Endodermal cell (in vitro differentiated cells): ENCODE results near the gene MMP2. TPM values are rescaled to one million over a fixed set of nuclear protein-coding genes. Genes with fewer than 3 reads are reported as not detected.

Experiments used
- DNase-seq: peaks from one replicate; pipeline ENCODE4 v3.0.0-alpha.2; 2017
- H3K27ac ChIP-seq: 2 replicates; pipeline ENCODE4 v1.5.1; 2013; ENCODE audit warnings: mild to moderate bottlenecking, low read depth, low read length, moderate library complexity
- H3K27me3 ChIP-seq: 2 replicates; pipeline ENCODE4 v1.6.1; 2013; ENCODE audit warnings: mild to moderate bottlenecking, low read length, moderate library complexity; ENCODE audit not compliant: insufficient read depth, control insufficient read depth, poor library complexity, severe bottlenecking
- H3K36me3 ChIP-seq: 2 replicates; pipeline ENCODE4 v1.7.0; 2013; ENCODE audit warnings: mild to moderate bottlenecking, low read length, moderate library complexity; ENCODE audit not compliant: control insufficient read depth, insufficient read depth
- H3K4me1 ChIP-seq: one replicate; pipeline ENCODE4 v1.7.0; 2013; ENCODE audit warnings: low read length; ENCODE audit not compliant: control insufficient read depth, insufficient read depth
- H3K4me3 ChIP-seq: 2 replicates; pipeline ENCODE4 v1.5.1; 2013; ENCODE audit warnings: mild to moderate bottlenecking, low read length, moderate library complexity
- H3K9ac ChIP-seq: 2 replicates; pipeline ENCODE4 v1.6.1; 2013; ENCODE audit warnings: mild to moderate bottlenecking, low read length, moderate library complexity; ENCODE audit not compliant: poor library complexity, severe bottlenecking; ENCODE audit errors: extremely low read depth
- H3K9me3 ChIP-seq: 2 replicates; pipeline ENCODE4 v1.6.1; 2013; ENCODE audit warnings: mild to moderate bottlenecking, low read length, moderate library complexity; ENCODE audit not compliant: control insufficient read depth
- H3K27ac Mint-ChIP-seq: 2 replicates; pipeline ENCODE4 v1.8.0; 2020; ENCODE audit warnings: mixed read lengths
- H3K27me3 Mint-ChIP-seq: 2 replicates; pipeline ENCODE4 v1.8.0; 2021; ENCODE audit warnings: mild to moderate bottlenecking, mixed read lengths; ENCODE audit not compliant: insufficient read depth
- H3K36me3 Mint-ChIP-seq: 2 replicates; pipeline ENCODE4 v1.8.0; 2020; ENCODE audit warnings: low read depth, mixed read lengths
- H3K4me1 Mint-ChIP-seq: 2 replicates; pipeline ENCODE4 v1.8.0; 2020; ENCODE audit warnings: mixed read lengths
- H3K4me3 Mint-ChIP-seq: 2 replicates; pipeline ENCODE4 v1.8.0; 2020; ENCODE audit warnings: mild to moderate bottlenecking, moderate library complexity, mixed read lengths
- H3K9me3 Mint-ChIP-seq: 2 replicates; pipeline ENCODE4 v1.8.0; 2020; ENCODE audit warnings: mild to moderate bottlenecking, mixed read lengths
- CTCF ChIP-seq: fragments of 200-600 bp; sonication (generic); conservative IDR thresholded peaks from 2 replicates; pipeline ENCODE4 v1.5.0; 2021; ENCODE audit warnings: antibody characterized with exemption, mild to moderate bottlenecking
- WGBS, 2 experiments: methylation state at CpG; one replicate each; pipeline versions ENCODE4 v1.1.5 to v1.1.7; 2013; ENCODE audit warnings: missing lambda C conversion rate in 2 of 2, mixed read lengths in 1 of 2; ENCODE audit not compliant: insufficient coverage in 1 of 2, insufficient read length in 1 of 2; 5-methylcytosine and 5-hydroxymethylcytosine counted together
- long read RNA-seq, 4 experiments: library from polyadenylated mRNA in 2 of 4; library from RNA in 1 of 4; library from capped mRNA in 1 of 4; stranded (forward) in 3 of 4; unstranded in 1 of 4; transcript quantifications; one replicate each; pipeline ENCODE4 v2.0.0, GENCODE V29; 2020 to 2021; ENCODE audit warnings: inconsistent platforms in 1 of 4
- polyA plus RNA-seq, 2 experiments: library from polyadenylated mRNA; stranded (reverse); fragments of 50-300 nt; gene quantifications; one replicate each; pipeline ENCODE4 v1.2.3, GENCODE V29; 2013
- total RNA-seq, 2 donors: library from RNA; stranded (reverse); fragmentation: NEBNext Ultra II Directional in 1 of 2; extraction: Animal tissue kit (Norgen Biotek cat#: 25700) in 1 of 2; gene quantifications; 2 replicates in 1 of 2; 3 replicates in 1 of 2; pipeline ENCODE4 v1.2.1, GENCODE V29; 2021

The MMP2 gene
- total RNA-seq, result 10 to 100 TPM; 65.0 to 80.4 TPM
- 167 TPM for polyA plus RNA-seq (2013, experiment 1 of 2)
- 179 TPM for polyA plus RNA-seq (2013, experiment 2 of 2)
- long read RNA-seq, experiment 1, transcript MMP2-201 (13 exons, 3,741 nt), result major isoform, 14 of 26 reads
- long read RNA-seq, experiment 1, partial matches to known transcripts, result 3 of 26 reads
- long read RNA-seq, experiment 1, other reads (novel, unspliced or antisense), result 9 of 26 reads
- long read RNA-seq, experiment 2, transcript MMP2-201 (13 exons, 3,741 nt), result major isoform, 102 of 114 reads
- long read RNA-seq, experiment 2, partial matches to known transcripts, result 8 of 114 reads
- long read RNA-seq, experiment 2, other reads (novel, unspliced or antisense), result 4 of 114 reads
- long read RNA-seq, experiment 3, transcript MMP2-201 (13 exons, 3,741 nt), result major isoform, 135 of 152 reads
- long read RNA-seq, experiment 3, partial matches to known transcripts, result 5 of 152 reads
- long read RNA-seq, experiment 3, other reads (novel, unspliced or antisense), result 9 of 152 reads
- long read RNA-seq, experiment 4, partial matches to known transcripts, result 0 of 2 reads
- long read RNA-seq, experiment 4, other reads (novel, unspliced or antisense), result 2 of 2 reads

GRCh38 chr16:55478827-55479429, at the start of gene MMP2:
TSS of gene MMP2 (plus strand) at chr16:55479198. CDS start at chr16:55479480, 282 bp downstream.
- H3K27me3 Mint-ChIP-seq, result peaks cover 36% of the 10 kb centered on the region
- Histone ChIP-seq H3K9ac (peak within 1 kb of the TSS; percentile 41), H3K36me3 (peaks cover 11% of the 10 kb centered on the region), H3K9me3 (no peaks in the 10 kb centered on the region), H3K27me3 (peaks cover 29% of the 10 kb centered on the region), H3K4me1 (no peaks in the 10 kb centered on the region), H3K27ac (peak within 1 kb of the TSS; percentile 74), H3K4me3 (peak within 1 kb of the TSS; percentile 85)
- peaks cover 11% of the 10 kb centered on the region for H3K36me3 Mint-ChIP-seq
- no peak for TF ChIP-seq CTCF
- WGBS, 2 experiments, result 0 to 3% methylated on average over 10 to 45 of the region's 46 CpGs
- peaks cover 30% of the 10 kb centered on the region for H3K4me1 Mint-ChIP-seq
- H3K4me3 Mint-ChIP-seq, result peak within 1 kb of the TSS; percentile 77
- peak within 1 kb of the TSS; percentile 81 for H3K27ac Mint-ChIP-seq
- no peaks in the 10 kb centered on the region for H3K9me3 Mint-ChIP-seq
- peak; percentile 93 for DNase-seq

GRCh38 chr16:55433030-55433429, 46.0 kb upstream of the MMP2 start:
- Histone ChIP-seq H3K9me3 (no peaks in the 10 kb centered on the region), H3K27me3 (no peaks in the 10 kb centered on the region), H3K4me3 (no peak overlapping the region), H3K36me3 (no peaks in the 10 kb centered on the region), H3K9ac (no peak overlapping the region), H3K4me1 (no peaks in the 10 kb centered on the region), H3K27ac (no peak overlapping the region)
- WGBS, 2 experiments, result 85 to 88% methylated on average over 5 of the region's 5 CpGs
- DNase-seq, result no peak
- TF ChIP-seq CTCF, result no peak
- Mint-ChIP-seq H3K4me3 (no peak overlapping the region), H3K27me3 (peaks cover 9% of the 10 kb centered on the region), H3K27ac (no peak overlapping the region), H3K9me3 (no peaks in the 10 kb centered on the region), H3K4me1 (peaks cover 9% of the 10 kb centered on the region), H3K36me3 (no peaks in the 10 kb centered on the region)

- H3K36me3 Mint-ChIP-seq, result no peaks in the 10 kb centered on the region
- peaks cover 9% of the 10 kb centered on the region for H3K27me3 Mint-ChIP-seq
- H3K9me3 ChIP-seq, result no peaks in the 10 kb centered on the region
- TF ChIP-seq CTCF, result no peak
- peaks cover 9% of the 10 kb centered on the region for H3K4me1 Mint-ChIP-seq
- H3K27me3 ChIP-seq, result no peaks in the 10 kb centered on the region
- no peak overlapping the region for H3K9ac ChIP-seq
- H3K4me1 ChIP-seq, result no peaks in the 10 kb centered on the region
- H3K27ac ChIP-seq, result no peak overlapping the region
- H3K9me3 Mint-ChIP-seq, result no peaks in the 10 kb centered on the region
- no peak overlapping the region for H3K4me3 Mint-ChIP-seq
- no peaks in the 10 kb centered on the region for H3K36me3 ChIP-seq
- no peak overlapping the region for H3K27ac Mint-ChIP-seq
- no peak overlapping the region for H3K4me3 ChIP-seq
- no peak for DNase-seq
- WGBS, 2 experiments, result 92 to 100% methylated on average over 3 to 4 of the region's 5 CpGs
Observed at GRCh38 chr16:55433535-55433934, 45.5 kb upstream of the MMP2 start.
